Heart left ventricle (tissue), 16 donors: ENCODE data around the gene FBLL1. TPM values are rescaled to one million over a fixed set of nuclear protein-coding genes. Genes with fewer than 3 reads are reported as not detected.
"Not testable (repeated sequence)": the region's sequence is repeated elsewhere in the genome, so short reads cannot be mapped to it uniquely, and the experiment has no call there.

Experiments used
- ATAC-seq, 4 donors: fragments of 200-7000 bp; cut with Tn5 transposase; one replicate each; pipeline ENCODE4 v1.9.1; 2020 to 2022; ENCODE audit warnings: moderate library complexity in 4 of 4, mild to moderate bottlenecking in 3 of 4, moderate number of reproducible peaks in 1 of 4
- DNase-seq, 5 donors: peaks; one replicate each; pipeline ENCODE4 v3.0.0-alpha.2; 2020
- H3K27ac ChIP-seq, 12 donors: fragments of 200-600 bp; sonication (generic) in 4 of 12; one replicate each; pipeline versions ENCODE4 v1.5.0 to v1.8.0; 2016 to 2022; ENCODE audit warnings: mild to moderate bottlenecking in 2 of 12
- H3K27me3 ChIP-seq, 9 donors: fragments of 200-600 bp; sonication (generic) in 2 of 9; one replicate each; pipeline versions ENCODE4 v1.5.1 to v1.8.0; 2016 to 2022; ENCODE audit warnings: mild to moderate bottlenecking in 3 of 9
- H3K36me3 ChIP-seq, 9 donors: fragments of 200-600 bp; sonication (generic) in 2 of 9; one replicate each; pipeline versions ENCODE4 v1.5.0 to v1.8.0; 2018 to 2022; ENCODE audit warnings: mild to moderate bottlenecking in 2 of 9
- H3K4me1 ChIP-seq, 12 donors: fragments of 200-600 bp; sonication (generic) in 4 of 12; one replicate each; pipeline versions ENCODE4 v1.5.0 to v1.8.0; 2016 to 2022; ENCODE audit warnings: mild to moderate bottlenecking in 3 of 12
- H3K4me3 ChIP-seq, 12 donors: fragments of 200-600 bp; sonication (generic) in 4 of 12; one replicate each; pipeline versions ENCODE4 v1.5.0 to v1.8.0; 2017 to 2022; ENCODE audit warnings: mild to moderate bottlenecking in 9 of 12, moderate library complexity in 4 of 12
- H3K9me3 ChIP-seq, 12 donors: fragments of 200-600 bp; sonication (generic) in 4 of 12; one replicate each; pipeline versions ENCODE4 v1.5.0 to v1.8.0; 2016 to 2022; ENCODE audit warnings: mild to moderate bottlenecking in 1 of 12
- POLR2A ChIP-seq, 2 donors: fragments of 450-650 bp; IDR thresholded peaks; one replicate each; pipeline ENCODE4 v1.6.1; 2017; ENCODE audit warnings: antibody characterized with exemption in 2 of 2, mild to moderate bottlenecking in 2 of 2, moderate library complexity in 2 of 2
- WGBS, 4 donors: extraction: QIAGEN DNeasy Blood & Tissue Kit in 2 of 4; methylation state at CpG; one replicate each; pipeline versions ENCODE4 v1.1.5 to v1.1.7; 2013 to 2018; 5-methylcytosine and 5-hydroxymethylcytosine counted together
- intact Hi-C, 10 donors: fragments of 100-400 bp; cut with DNase I; formaldehyde crosslinking; loops; one replicate each; pipeline versions ENCODE4 v1.11.1 to v1.14.2; 2022
- polyA plus RNA-seq, 2 donors: library from polyadenylated mRNA; stranded (reverse); fragments of 200-250 nt; gene quantifications; one replicate each; pipeline ENCODE4 v1.2.3, GENCODE V29; 2013
- total RNA-seq, 9 donors: library from RNA; depleted of rRNA in 2 of 9; stranded (reverse); fragments of >200 nt in 2 of 9; fragmentation: NEBNext Ultra II Directional in 3 of 9; extraction: Animal tissue kit (Norgen Biotek cat#: 25700) in 3 of 9; gene quantifications; one replicate each; pipeline versions ENCODE4 v1.1.0 to v1.2.4, GENCODE V29; 2016 to 2023
- TF ChIP-seq, protein P1 (sequence below), 12 donors: fragments of 200-600 bp; sonication (generic) in 4 of 12; IDR thresholded peaks; one replicate each; pipeline versions ENCODE4 v1.5.0 to v1.8.0; 2018 to 2022; ENCODE audit warnings: antibody characterized with exemption in 12 of 12, mild to moderate bottlenecking in 5 of 12
- donor health status: ischemic (EF 13 %, LVEDD 7.1; RV severe dilation, severe dysfunction).
- donor health status: healthy with polysubstance abuse.
- donor health status: DM: no; HTN: yes; CAD: no.
- donor health status: DM: no; HTN: no; CAD: no.
- donor health status: ischemic (EF 25% LVEDD 6.9; RV normal size, moderate dysfunction).
- donor health status: ischemic (EF 25% LVEDD 5.7; RV mildly dilated, moderate dysfunction).
- donor health status: healthy.
- donor health status: DM: yes; HTN: yes; CAD: no.
- donor health status: ischemic (EF 35%, LVEDD 5.7; RV mildly dilated, moderate dysfunction).
- donor health status: nonischemic (EF 11% LVEDD 7.7; RV severe dilation, severe dysfunction).
- donor health status: DM: yes; HTN: yes; CAD: no.
- donor health status: PGD.
- donor health status: ischemic (EF 29% LVEDD 5.4; RV normal size, mild dysfunction).
- donor health status: nonischemic (EF 23%, LVEDD 6.1; RV moderate dilation, normal function).

Gene FBLL1
- total and polyA plus RNA-seq, 11 donors = 0.11 to 0.38 (median 0.26) TPM; not detected in 7

DNA sequence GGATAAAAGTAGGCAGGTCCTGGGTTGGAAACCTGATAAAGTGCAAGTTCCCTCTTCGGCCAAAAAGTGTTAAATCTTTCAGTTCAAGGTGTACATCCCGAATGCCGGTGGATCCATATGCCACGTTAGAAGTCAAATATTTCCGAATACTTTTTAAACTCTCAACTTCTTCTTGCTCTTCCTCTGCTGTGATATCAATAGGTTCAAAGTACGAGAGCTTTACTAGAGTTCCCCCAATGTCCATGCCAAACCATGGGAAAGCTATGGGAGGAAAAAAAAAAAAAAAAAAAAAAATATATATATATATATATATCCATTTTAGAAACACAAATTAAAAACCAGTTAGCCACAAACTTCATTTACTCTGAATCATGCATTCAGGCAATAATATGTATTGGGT, 39.6 kb downstream of the FBLL1 start:
- ATAC-seq (no peak), DNase-seq (no peak)
- intact Hi-C loops = no loop called here
- no peak for TF ChIP-seq POLR2A (IDR thresholded peaks at IDR 0.05)
- TF ChIP-seq, protein P1, sequence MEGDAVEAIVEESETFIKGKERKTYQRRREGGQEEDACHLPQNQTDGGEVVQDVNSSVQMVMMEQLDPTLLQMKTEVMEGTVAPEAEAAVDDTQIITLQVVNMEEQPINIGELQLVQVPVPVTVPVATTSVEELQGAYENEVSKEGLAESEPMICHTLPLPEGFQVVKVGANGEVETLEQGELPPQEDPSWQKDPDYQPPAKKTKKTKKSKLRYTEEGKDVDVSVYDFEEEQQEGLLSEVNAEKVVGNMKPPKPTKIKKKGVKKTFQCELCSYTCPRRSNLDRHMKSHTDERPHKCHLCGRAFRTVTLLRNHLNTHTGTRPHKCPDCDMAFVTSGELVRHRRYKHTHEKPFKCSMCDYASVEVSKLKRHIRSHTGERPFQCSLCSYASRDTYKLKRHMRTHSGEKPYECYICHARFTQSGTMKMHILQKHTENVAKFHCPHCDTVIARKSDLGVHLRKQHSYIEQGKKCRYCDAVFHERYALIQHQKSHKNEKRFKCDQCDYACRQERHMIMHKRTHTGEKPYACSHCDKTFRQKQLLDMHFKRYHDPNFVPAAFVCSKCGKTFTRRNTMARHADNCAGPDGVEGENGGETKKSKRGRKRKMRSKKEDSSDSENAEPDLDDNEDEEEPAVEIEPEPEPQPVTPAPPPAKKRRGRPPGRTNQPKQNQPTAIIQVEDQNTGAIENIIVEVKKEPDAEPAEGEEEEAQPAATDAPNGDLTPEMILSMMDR (IDR thresholded peaks at IDR 0.05) = no peak
- no peak overlapping the region for H3K27ac ChIP-seq
- peaks cover 0 to 32% (median 10%) of the 10 kb centered on the region in 12 donors for H3K4me1 ChIP-seq
- H3K27me3 ChIP-seq = no peaks in the 10 kb centered on the region
- 93 to 98% (median 95%) methylated on average over 6 of the region's 6 CpGs for WGBS, 4 donors
- H3K4me3 ChIP-seq = no peak overlapping the region
- H3K36me3 ChIP-seq = peaks cover 0 to 57% (median 43%) of the 10 kb centered on the region in 9 donors
- H3K9me3 ChIP-seq = no peaks in the 10 kb centered on the region

DNA sequence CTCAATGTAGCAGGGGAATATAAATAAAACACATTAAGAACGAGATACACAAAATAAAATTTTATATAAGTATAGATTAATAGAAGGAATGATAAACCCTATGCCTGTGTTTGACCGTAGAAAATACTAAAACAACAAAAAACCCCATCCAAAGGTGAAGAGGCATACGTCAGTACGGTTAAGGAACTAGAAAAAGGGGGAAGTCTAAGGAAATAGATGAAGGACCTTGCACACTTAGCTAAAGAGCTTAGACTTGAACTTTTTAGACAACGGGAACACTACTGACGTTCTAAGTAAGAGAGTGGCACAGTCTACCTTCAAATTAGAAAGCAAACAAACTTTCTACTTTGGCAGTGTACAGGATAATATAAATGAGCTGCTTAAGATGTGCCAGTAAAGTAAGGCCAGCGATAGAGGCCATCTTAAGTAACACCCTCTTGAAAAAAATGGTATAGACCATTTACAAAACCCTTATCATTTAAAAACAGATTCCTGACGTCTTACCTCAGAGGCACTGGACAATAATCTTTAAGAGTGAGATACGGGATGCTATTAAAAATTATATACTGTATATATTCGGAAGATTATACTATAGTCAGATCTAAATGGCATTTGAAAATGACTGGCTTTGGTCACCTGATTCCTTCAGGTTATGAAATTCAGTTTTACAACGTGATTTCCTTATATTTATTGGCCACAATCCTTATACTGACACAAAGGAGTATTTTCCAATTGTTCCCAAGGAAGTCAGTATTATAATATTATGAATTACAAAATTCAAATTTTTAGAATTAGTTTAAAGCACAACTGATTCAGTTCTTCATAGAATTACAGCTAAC, 41.6 kb downstream of the FBLL1 start:
- ATAC-seq = no peak
- intact Hi-C loops = no loop called here
- WGBS, 4 donors = 73 to 79% (median 76%) methylated on average over 11 of the region's 11 CpGs
- peaks cover 0 to 37% (median 28%) of the 10 kb centered on the region in 9 donors for H3K36me3 ChIP-seq
- DNase-seq = no peak
- H3K4me1 ChIP-seq = peaks cover 0 to 44% (median 12%) of the 10 kb centered on the region in 12 donors
- H3K4me3 ChIP-seq = no peak overlapping the region
- H3K27ac ChIP-seq = no peak overlapping the region
- H3K9me3 ChIP-seq = peaks cover 0 to 4% (median 0%) of the 10 kb centered on the region in 12 donors
- no peak for TF ChIP-seq POLR2A (IDR thresholded peaks at IDR 0.05)
- TF ChIP-seq, protein P1 (IDR thresholded peaks at IDR 0.05) = no peak
- no peaks in the 10 kb centered on the region for H3K27me3 ChIP-seq

DNA sequence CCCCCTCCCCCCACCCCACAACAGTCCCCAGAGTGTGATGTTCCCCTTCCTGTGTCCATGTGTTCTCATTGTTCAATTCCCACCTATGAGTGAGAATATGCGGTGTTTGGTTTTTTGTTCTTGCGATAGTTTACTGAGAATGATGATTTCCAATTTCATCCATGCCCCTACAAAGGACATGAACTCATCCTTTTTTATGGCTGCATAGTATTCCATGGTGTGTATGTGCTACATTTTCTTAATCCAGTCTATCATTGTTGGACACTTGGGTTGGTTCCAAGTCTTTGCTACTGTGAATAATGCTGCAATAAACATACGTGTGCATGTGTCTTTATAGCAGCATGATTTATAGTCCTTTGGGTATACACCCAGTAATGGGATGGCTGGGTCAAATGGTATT, 44.6 kb downstream of the FBLL1 start:
- intact Hi-C loops, H3K36me3 ChIP-seq, H3K4me3 ChIP-seq, DNase-seq, H3K27me3 ChIP-seq, H3K27ac ChIP-seq, H3K9me3 ChIP-seq, ATAC-seq: not testable (repeated sequence)
- WGBS, 4 donors = 91 to 100% (median 95%) methylated on average over 1 to 3 of the region's 3 CpGs
- peaks cover 0 to 54% (median 30%) of the 10 kb centered on the region in 12 donors for H3K4me1 ChIP-seq

DNA sequence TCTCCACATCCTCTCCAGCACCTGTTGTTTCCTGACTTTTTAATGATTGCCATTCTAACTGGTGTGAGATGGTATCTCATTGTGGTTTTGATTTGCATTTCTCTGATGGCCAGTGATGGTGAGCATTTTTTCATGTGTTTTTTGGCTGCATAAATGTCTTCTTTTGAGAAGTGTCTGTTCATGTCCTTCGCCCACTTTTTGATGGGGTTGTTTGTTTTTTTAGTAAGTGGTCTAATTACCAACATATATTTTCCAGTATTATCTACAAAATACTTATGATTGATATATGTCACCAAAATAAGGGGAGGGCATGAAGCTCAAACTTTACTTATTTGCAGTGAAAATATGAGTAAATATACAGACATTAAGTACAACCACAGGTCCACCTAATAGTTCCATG, 45.1 kb downstream of the FBLL1 start:
- WGBS, 4 donors = 92 to 100% (median 98%) methylated on average over 1 of the region's 1 CpG
- intact Hi-C loops, H3K27ac ChIP-seq, ATAC-seq, H3K36me3 ChIP-seq, H3K9me3 ChIP-seq, H3K27me3 ChIP-seq, H3K4me3 ChIP-seq, DNase-seq: not testable (repeated sequence)
- H3K4me1 ChIP-seq = peaks cover 0 to 54% (median 30%) of the 10 kb centered on the region in 12 donors
